Lower leg skin (tissue), 3 donors: ENCODE measurements around the gene SAMD10.

Source experiments
- POLR2A ChIP-seq, 2 donors: fragments of 450-650 bp; IDR thresholded peaks; one replicate each; pipeline ENCODE4 v1.6.1; 2016 to 2017; ENCODE audit warnings: antibody characterized with exemption in 2 of 2, mild to moderate bottlenecking in 1 of 2, moderate library complexity in 1 of 2
- TF ChIP-seq, protein P1 (sequence below), 3 donors: fragments of 450-650 bp; IDR thresholded peaks; one replicate each; pipeline ENCODE4 v1.5.1; 2016; ENCODE audit warnings: antibody characterized with exemption in 3 of 3, mild to moderate bottlenecking in 3 of 3, moderate library complexity in 2 of 3

DNA sequence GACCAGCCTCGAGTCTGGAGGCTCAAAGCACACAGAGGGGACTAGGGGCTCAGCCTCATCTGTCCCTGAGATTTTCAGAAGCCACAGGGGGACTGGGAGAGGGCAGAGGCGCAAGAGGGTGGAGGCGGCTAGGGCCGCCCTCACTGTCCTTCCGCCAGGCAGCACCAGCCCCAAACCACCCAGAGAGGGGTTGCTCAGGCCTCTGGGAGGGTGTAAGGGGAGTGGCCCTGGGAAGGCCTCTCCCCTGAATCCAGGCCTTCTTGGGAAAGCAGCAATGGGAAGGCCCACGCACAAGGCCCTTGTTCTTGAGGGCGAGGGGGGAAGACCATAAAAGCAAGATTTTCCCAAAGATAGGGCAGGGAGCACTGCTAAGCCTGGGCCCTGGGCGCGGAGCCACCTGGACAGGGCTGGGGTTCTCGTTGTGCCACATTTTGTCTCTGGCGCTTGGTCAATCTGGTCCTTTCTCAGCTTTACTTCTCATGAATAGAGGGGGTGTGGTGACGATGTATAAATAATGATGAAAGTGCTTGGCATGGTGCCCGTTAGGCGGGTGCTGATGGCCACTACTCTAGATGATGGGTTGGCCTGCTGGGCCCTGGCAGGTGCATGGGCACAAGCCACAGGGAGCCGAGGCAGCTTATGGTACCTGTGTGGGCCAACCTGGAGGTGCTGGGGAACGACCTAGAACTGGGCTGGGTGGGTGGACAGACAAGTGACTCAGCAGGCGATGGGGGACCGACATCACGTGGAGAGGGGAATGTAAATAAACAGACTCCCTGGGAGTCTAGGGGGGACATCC is 4.8 kb downstream of the SAMD10 start:
- TF ChIP-seq, protein P1, sequence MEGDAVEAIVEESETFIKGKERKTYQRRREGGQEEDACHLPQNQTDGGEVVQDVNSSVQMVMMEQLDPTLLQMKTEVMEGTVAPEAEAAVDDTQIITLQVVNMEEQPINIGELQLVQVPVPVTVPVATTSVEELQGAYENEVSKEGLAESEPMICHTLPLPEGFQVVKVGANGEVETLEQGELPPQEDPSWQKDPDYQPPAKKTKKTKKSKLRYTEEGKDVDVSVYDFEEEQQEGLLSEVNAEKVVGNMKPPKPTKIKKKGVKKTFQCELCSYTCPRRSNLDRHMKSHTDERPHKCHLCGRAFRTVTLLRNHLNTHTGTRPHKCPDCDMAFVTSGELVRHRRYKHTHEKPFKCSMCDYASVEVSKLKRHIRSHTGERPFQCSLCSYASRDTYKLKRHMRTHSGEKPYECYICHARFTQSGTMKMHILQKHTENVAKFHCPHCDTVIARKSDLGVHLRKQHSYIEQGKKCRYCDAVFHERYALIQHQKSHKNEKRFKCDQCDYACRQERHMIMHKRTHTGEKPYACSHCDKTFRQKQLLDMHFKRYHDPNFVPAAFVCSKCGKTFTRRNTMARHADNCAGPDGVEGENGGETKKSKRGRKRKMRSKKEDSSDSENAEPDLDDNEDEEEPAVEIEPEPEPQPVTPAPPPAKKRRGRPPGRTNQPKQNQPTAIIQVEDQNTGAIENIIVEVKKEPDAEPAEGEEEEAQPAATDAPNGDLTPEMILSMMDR (IDR thresholded peaks at IDR 0.05): no peak
- no peak for TF ChIP-seq POLR2A (IDR thresholded peaks at IDR 0.05)
